HG03064 (cell line): ENCODE results near the gene CEP170B.
"Not testable (repeated sequence)": the region's sequence is repeated elsewhere in the genome, so short reads cannot be mapped to it uniquely, and the experiment has no call there.

Experiments
- ATAC-seq: cut with Tn5 transposase; IDR thresholded peaks from one replicate; pipeline ENCODE4 v1.9.1; 2021; ENCODE audit warnings: low read depth; ENCODE audit not compliant: unreplicated experiment

Gene CEP170B

GRCh38 chr14:104940526-104941150, 75.6 kb downstream of the CEP170B start:
- no peak for ATAC-seq

GRCh38 chr14:104941508-104942365, 76.7 kb downstream of the CEP170B start:
- ATAC-seq: no peak

- ATAC-seq: no peak
These were observed 77.5 kb downstream of the CEP170B start for GRCh38 chr14:104942586-104942985.

GRCh38 chr14:104943216-104944015, 78.3 kb downstream of the CEP170B start:
- ATAC-seq: not testable (repeated sequence)

- ATAC-seq: not testable (repeated sequence)
These were observed 78.9 kb downstream of the CEP170B start for GRCh38 chr14:104944016-104944308.

- ATAC-seq: not testable (repeated sequence)
These were observed 79.6 kb downstream of the CEP170B start for GRCh38 chr14:104944436-104945205.

GRCh38 chr14:104945266-104945665, 80.2 kb downstream of the CEP170B start:
- ATAC-seq: not testable (repeated sequence)
